NCI-H2227 (cell line): ENCODE results near the gene AMFR.

ENCODE experiments used
- DNase-seq: peaks from one replicate; lab custom pipeline; 2025; ENCODE audit not compliant: unreplicated experiment; lab: John Stamatoyannopoulos, UW

AMFR gene

GRCh38 chr16:56425439-56425832 lies at the start of gene AMFR:
TSS of gene AMFR (minus strand) at chr16:56425545. CDS start at chr16:56425327, 218 bp downstream.
- DNase-seq, result peak; percentile 79

- no peak for DNase-seq
These were observed 45.3 kb upstream of the AMFR start for GRCh38 chr16:56470666-56471065.

GRCh38 chr16:56470232-56470631 lies 44.9 kb upstream of the AMFR start:
- DNase-seq, result no peak

GRCh38 chr16:56469748-56470147 lies 44.4 kb upstream of the AMFR start:
- DNase-seq, result no peak

- DNase-seq, result no peak
These were observed 43.5 kb upstream of the AMFR start for GRCh38 chr16:56468800-56469199.

- no peak for DNase-seq
These were observed 41.0 kb upstream of the AMFR start for GRCh38 chr16:56466344-56466743.

- DNase-seq, result no peak
These were observed 37.8 kb upstream of the AMFR start for GRCh38 chr16:56463153-56463552.

GRCh38 chr16:56462064-56462796 lies 36.9 kb upstream of the AMFR start:
- DNase-seq, result no peak

GRCh38 chr16:56460101-56460500 lies 34.8 kb upstream of the AMFR start:
- no peak for DNase-seq

- no peak for DNase-seq
These were observed 32.7 kb upstream of the AMFR start for GRCh38 chr16:56457927-56458470.

- peak; percentile 21 for DNase-seq
These were observed 26.7 kb upstream of the AMFR start for GRCh38 chr16:56451753-56452689.

- DNase-seq, result peak; percentile 94
These were observed 25.8 kb upstream of the AMFR start, which contains the start of the genes NUDT21 and OGFOD1 for GRCh38 chr16:56450986-56451752. TSS of gene NUDT21 (minus strand) at chr16:56451332. CDS start at chr16:56451202, 130 bp downstream. TSS of gene OGFOD1 (plus strand) at chr16:56451554. CDS start at chr16:56451613, 59 bp downstream.

GRCh38 chr16:56450275-56450985 lies 25.1 kb upstream of the AMFR start:
- peak; percentile 7 for DNase-seq

GRCh38 chr16:56448005-56448404 lies 22.7 kb upstream of the AMFR start:
- DNase-seq, result no peak

GRCh38 chr16:56447286-56447685 lies 21.9 kb upstream of the AMFR start:
- no peak for DNase-seq

GRCh38 chr16:56438038-56438437 lies 12.7 kb upstream of the AMFR start:
- no peak for DNase-seq

GRCh38 chr16:56436258-56436657 lies 10.9 kb upstream of the AMFR start:
- DNase-seq, result no peak

GRCh38 chr16:56428091-56428490 lies 2.7 kb upstream of the AMFR start:
- no peak for DNase-seq

GRCh38 chr16:56426585-56426984 lies 1.2 kb upstream of the AMFR start:
- DNase-seq, result no peak

- peak; percentile 40 for DNase-seq
These were observed 430 bp downstream of the AMFR start for GRCh38 chr16:56424791-56425438.
